Endothelial cell of umbilical vein (primary cell): ENCODE data around the gene CSMD2. TPM values are rescaled to one million over a fixed set of nuclear protein-coding genes. Genes with fewer than 3 reads are reported as not detected.

ENCODE experiments used
- BruUV-seq: library from RNA; stranded (reverse); fragments of 400-500 nt; replicated peaks from 2 replicates; lab custom pipeline; 2021; lab: Mats Ljungman, UMichigan
- CTCF ChIA-PET: fragments of 300-600, 350-600 bp; sonication (Branson Sonifier 250); formaldehyde crosslinking; loops from one replicate; lab custom pipeline; 2021; ENCODE audit warnings: antibody characterized with exemption, inconsistent platforms; lab: Charles Lee
- POLR2A ChIA-PET: fragments of 300-600, 350-600 bp; sonication (Branson Sonifier 250); formaldehyde crosslinking; loops from one replicate; lab custom pipeline; 2021; ENCODE audit warnings: antibody characterized with exemption, inconsistent platforms; lab: Charles Lee
- DNase-seq: peaks from one replicate; pipeline ENCODE4 v3.0.0-alpha.2; 2011; ENCODE audit warnings: low read depth, low spot score
- FAIRE-seq: peaks from 2 replicates; lab custom pipeline; 2011; peaks lifted over from hg19 to GRCh38; lab: Jason Lieb, UNC
- H2AFZ ChIP-seq: 2 replicates; pipeline ENCODE4 v1.6.0; 2012; ENCODE audit warnings: low read depth, low read length, control low read depth, inconsistent platforms
- H3K27ac ChIP-seq: 2 replicates; pipeline ENCODE4 v1.5.1; 2011; ENCODE audit warnings: low read depth, mild to moderate bottlenecking, control low read depth, low read length, moderate library complexity; ENCODE audit not compliant: insufficient read depth
- H3K27me3 ChIP-seq, 2 experiments: 2 replicates each; pipeline versions ENCODE4 v1.6.0 to v1.6.1; 2011; ENCODE audit warnings: low read length in 2 of 2, mixed read lengths in 1 of 2; ENCODE audit not compliant: control insufficient read depth in 2 of 2, insufficient read depth in 2 of 2
- H3K36me3 ChIP-seq, 2 experiments: 2 replicates in 1 of 2; 3 replicates in 1 of 2; pipeline ENCODE4 v1.5.1; 2011; ENCODE audit warnings: low read length in 2 of 2, mild to moderate bottlenecking in 1 of 2, moderate library complexity in 1 of 2; ENCODE audit not compliant: control insufficient read depth in 2 of 2, insufficient read depth in 2 of 2; ENCODE audit errors: extremely low read depth in 1 of 2
- H3K4me1 ChIP-seq: 3 replicates; pipeline ENCODE4 v1.5.1; 2011; ENCODE audit warnings: mild to moderate bottlenecking, low read length; ENCODE audit not compliant: control insufficient read depth, insufficient read depth; ENCODE audit errors: extremely low read depth
- H3K4me2 ChIP-seq: 2 replicates; pipeline ENCODE4 v1.6.1; 2011; ENCODE audit warnings: low read length, control low read depth, mixed read lengths; ENCODE audit not compliant: insufficient read depth
- H3K4me3 ChIP-seq, 3 experiments: fragments of 200-600 bp in 1 of 3; sonication (generic), shearing (Covaris generic) in 1 of 3; replicated peaks in 1 of 3; 2 replicates each; pipeline ENCODE4 v1.5.1; 2011 to 2016; ENCODE audit warnings: control low read depth in 3 of 3, low read length in 3 of 3, mild to moderate bottlenecking in 2 of 3, inconsistent platforms in 1 of 3, low read depth in 1 of 3, moderate library complexity in 1 of 3; ENCODE audit not compliant: insufficient read depth in 1 of 3
- H3K79me2 ChIP-seq: 2 replicates; pipeline ENCODE4 v1.6.0; 2012; ENCODE audit warnings: low read length, inconsistent platforms; ENCODE audit not compliant: control insufficient read depth, insufficient read depth
- H3K9ac ChIP-seq: replicated peaks from 2 replicates; pipeline ENCODE3; 2011; ENCODE audit warnings: low read length, control low read depth; ENCODE audit not compliant: insufficient read depth; ENCODE audit errors: extremely low read depth
- H3K9me1 ChIP-seq: replicated peaks from 3 replicates; pipeline ENCODE4 v1.6.0; 2011; ENCODE audit warnings: mild to moderate bottlenecking, low read length; ENCODE audit not compliant: control insufficient read depth, insufficient read depth; ENCODE audit errors: extremely low read depth
- H3K9me3 ChIP-seq: replicated peaks from 2 replicates; pipeline ENCODE4 v1.5.1; 2012; ENCODE audit warnings: low read length, inconsistent platforms; ENCODE audit not compliant: control insufficient read depth, insufficient read depth
- H4K20me1 ChIP-seq: replicated peaks from 2 replicates; pipeline ENCODE3; 2011; ENCODE audit warnings: mild to moderate bottlenecking, low read length; ENCODE audit not compliant: control insufficient read depth, insufficient read depth; ENCODE audit errors: extremely low read depth
- CTCF ChIP-seq, 2 donors: IDR thresholded peaks; 1 replicate in 1 of 2; 2 replicates in 1 of 2; pipeline ENCODE4 v1.5.1; 2011; ENCODE audit warnings: low read length in 2 of 2, mild to moderate bottlenecking in 2 of 2, moderate library complexity in 2 of 2, control low read depth in 1 of 2, inconsistent platforms in 1 of 2, low read depth in 1 of 2; ENCODE audit not compliant: insufficient read depth in 1 of 2; ENCODE audit errors: extremely low read depth in 1 of 2
- EZH2 ChIP-seq: IDR thresholded peaks from 2 replicates; pipeline ENCODE4 v1.6.1; 2012; ENCODE audit warnings: borderline replicate concordance, low read depth, mild to moderate bottlenecking, moderate library complexity, low read length, inconsistent platforms; ENCODE audit not compliant: severe bottlenecking
- FOS ChIP-seq: IDR thresholded peaks from 2 replicates; pipeline ENCODE4 v1.6.1; 2011; ENCODE audit warnings: mild to moderate bottlenecking, low read length, moderate library complexity, borderline replicate concordance; ENCODE audit not compliant: insufficient read depth
- GATA2 ChIP-seq: IDR thresholded peaks from 2 replicates; pipeline ENCODE4 v1.7.0; 2011; ENCODE audit warnings: low read depth, mild to moderate bottlenecking, moderate library complexity, mixed read lengths, low read length; ENCODE audit not compliant: insufficient read length, insufficient read depth
- JUN ChIP-seq: IDR thresholded peaks from 2 replicates; pipeline ENCODE4 v1.6.1; 2011; ENCODE audit warnings: borderline replicate concordance, low read depth; ENCODE audit not compliant: insufficient read length, insufficient read depth
- MAX ChIP-seq: IDR thresholded peaks from 2 replicates; pipeline ENCODE4 v1.6.1; 2011; ENCODE audit not compliant: insufficient read depth, insufficient read length
- MYC ChIP-seq: IDR thresholded peaks from one replicate; pipeline ENCODE4 v1.6.1; 2011; ENCODE audit warnings: mild to moderate bottlenecking, low read depth, low read length
- POLR2A ChIP-seq: IDR thresholded peaks from 2 replicates; pipeline ENCODE4 v1.6.1; 2012; ENCODE audit warnings: low read depth, mild to moderate bottlenecking, control low read depth, low read length
- POLR2AphosphoS5 ChIP-seq: IDR thresholded peaks from 2 replicates; pipeline ENCODE4 v1.6.1; 2012; ENCODE audit warnings: low read depth, mild to moderate bottlenecking, control low read depth, low read length, moderate library complexity; ENCODE audit not compliant: insufficient read depth
- dilution Hi-C: fragments of 300-500 bp; cut with MboI; formaldehyde crosslinking; loops from one replicate; pipeline ENCODE4 v1.15.0; 2019; ENCODE audit warnings: low sequenced_read_pairs; ENCODE audit not compliant: extremely low pct_ligation_motif_present
- intact Hi-C: fragments of 100-400 bp; cut with micrococcal nuclease; formaldehyde crosslinking; loops from one replicate; pipeline ENCODE4 v1.10.0; 2022
- polyA plus RNA-seq, 4 experiments: library from polyadenylated mRNA; depleted of rRNA in 3 of 4; stranded (reverse) in 3 of 4; unstranded in 1 of 4; fragments of >200 nt; gene quantifications; 2 replicates each; pipeline versions ENCODE4 v1.2.1 to v1.2.3, GENCODE V29; 2011 to 2012; ENCODE audit warnings: missing spikeins in 1 of 4
- total RNA-seq: library from RNA; stranded (reverse); gene quantifications from 2 replicates; pipeline ENCODE4 v1.2.3, GENCODE V29; 2021

Gene CSMD2
- total and polyA plus RNA-seq, 2 donors (not counting 3 experiments of a cell fraction or from before 2014, with no cell fraction given) = under 0.01 TPM; not detected in 1

- Histone ChIP-seq H2AFZ (no peak overlapping the region), H3K36me3 (no peaks in the 10 kb centered on the region), H3K9ac (no peak overlapping the region), H3K9me1 (no peaks in the 10 kb centered on the region), H3K79me2 (no peaks in the 10 kb centered on the region), H4K20me1 (no peaks in the 10 kb centered on the region), H3K27me3 (no peaks in the 10 kb centered on the region), H3K9me3 (no peaks in the 10 kb centered on the region), H3K27ac (no peak overlapping the region), H3K4me2 (no peak overlapping the region), H3K4me3 (no peak overlapping the region), H3K4me1 (no peaks in the 10 kb centered on the region)
- intact Hi-C loops = no loop called here
- FAIRE-seq (no peak), DNase-seq (no peak)
- CTCF ChIA-PET = no interaction called here
- POLR2A ChIA-PET = no interaction called here
- no TSS peak for BruUV-seq
- TF ChIP-seq FOS (no peak), MAX (no peak), EZH2 (no peak), JUN (no peak), GATA2 (no peak), POLR2A (no peak), MYC (no peak), CTCF (IDR thresholded peaks at IDR 0.05; ENCODE audit: extremely low read depth in 1 of 2, insufficient read depth in 1 of 2, low read depth in 1 of 2, low read length in 2 of 2) (no peak), POLR2AphosphoS5 (no peak)
- dilution Hi-C loops = no loop called here
Observed at GRCh38 chr1:33507661-33508060, 657.4 kb downstream of the CSMD2 start.
